ENCODE data around the gene PCDHB10.
"Not testable (repeated sequence)": the region's sequence is repeated elsewhere in the genome, so short reads cannot be mapped to it uniquely, and the experiment has no call there.

Gene PCDHB10

DNA sequence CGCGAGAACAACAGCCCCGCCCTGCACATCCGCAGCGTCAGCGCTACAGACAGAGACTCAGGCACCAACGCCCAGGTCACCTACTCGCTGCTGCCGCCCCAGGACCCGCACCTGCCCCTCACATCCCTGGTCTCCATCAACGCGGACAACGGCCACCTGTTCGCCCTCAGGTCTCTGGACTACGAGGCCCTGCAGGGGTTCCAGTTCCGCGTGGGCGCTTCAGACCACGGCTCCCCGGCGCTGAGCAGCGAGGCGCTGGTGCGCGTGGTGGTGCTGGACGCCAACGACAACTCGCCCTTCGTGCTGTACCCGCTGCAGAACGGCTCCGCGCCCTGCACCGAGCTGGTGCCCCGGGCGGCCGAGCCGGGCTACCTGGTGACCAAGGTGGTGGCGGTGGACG is 23.4 kb downstream of the PCDHB10 start:
- not testable (repeated sequence) for H3K4me3 ChIP-seq (ENCODE audit: low read depth, low read length); DNase-seq (ENCODE audit: low read depth)

DNA sequence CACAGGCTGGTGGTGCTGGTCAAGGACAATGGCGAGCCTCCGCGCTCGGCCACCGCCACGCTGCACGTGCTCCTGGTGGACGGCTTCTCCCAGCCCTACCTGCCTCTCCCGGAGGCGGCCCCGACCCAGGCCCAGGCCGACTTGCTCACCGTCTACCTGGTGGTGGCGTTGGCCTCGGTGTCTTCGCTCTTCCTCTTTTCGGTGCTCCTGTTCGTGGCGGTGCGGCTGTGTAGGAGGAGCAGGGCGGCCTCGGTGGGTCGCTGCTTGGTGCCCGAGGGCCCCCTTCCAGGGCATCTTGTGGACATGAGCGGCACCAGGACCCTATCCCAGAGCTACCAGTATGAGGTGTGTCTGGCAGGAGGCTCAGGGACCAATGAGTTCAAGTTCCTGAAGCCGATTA is 23.9 kb downstream of the PCDHB10 start:
- DNase-seq (ENCODE audit: low read depth); H3K4me3 ChIP-seq (ENCODE audit: low read depth, low read length): not testable (repeated sequence)

- no peak for DNase-seq (ENCODE audit: low read depth)
- H3K4me3 ChIP-seq (ENCODE audit: low read depth, low read length), result no peak within 1 kb of the TSS
- TF ChIP-seq CTCF (IDR thresholded peaks at IDR 0.05; ENCODE audit: insufficient read depth, low read depth, low read length, missing control alignments), result no peak
Measured at GRCh38 chr5:141223112-141223783, 31.1 kb downstream of the PCDHB10 start, which contains the start of gene PCDHB14. Gene PCDHB14, plus strand, starts transcription at chr5:141223343. Its CDS starts 163 bp downstream, at chr5:141223506.

DNA sequence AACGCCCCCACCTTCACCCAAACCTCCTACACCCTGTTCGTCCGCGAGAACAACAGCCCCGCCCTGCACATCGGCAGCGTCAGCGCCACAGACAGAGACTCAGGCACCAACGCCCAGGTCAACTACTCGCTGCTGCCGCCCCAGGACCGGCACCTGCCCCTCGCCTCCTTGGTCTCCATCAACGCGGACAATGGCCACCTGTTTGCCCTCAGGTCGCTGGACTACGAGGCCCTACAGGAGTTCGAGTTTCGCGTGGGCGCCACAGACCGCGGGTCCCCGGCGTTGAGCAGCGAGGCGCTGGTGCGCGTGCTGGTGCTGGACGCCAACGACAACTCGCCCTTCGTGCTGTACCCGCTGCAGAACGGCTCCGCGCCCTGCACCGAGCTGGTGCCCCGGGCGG is 32.7 kb downstream of the PCDHB10 start:
- not testable (repeated sequence) for DNase-seq (ENCODE audit: low read depth); H3K4me3 ChIP-seq (ENCODE audit: low read depth, low read length)

GRCh38 chr5:141225421-141225820 is 33.3 kb downstream of the PCDHB10 start:
- not testable (repeated sequence) for H3K4me3 ChIP-seq (ENCODE audit: low read depth, low read length); DNase-seq (ENCODE audit: low read depth)

- no peak for DNase-seq (ENCODE audit: low read depth)
- no peak overlapping the region for H3K4me3 ChIP-seq (ENCODE audit: low read depth, low read length)
- no peak for TF ChIP-seq CTCF (IDR thresholded peaks at IDR 0.05; ENCODE audit: insufficient read depth, low read depth, low read length, missing control alignments)
Measured at GRCh38 chr5:141234109-141234667, 42.0 kb downstream of the PCDHB10 start.

GRCh38 chr5:141235922-141236321 is 43.8 kb downstream of the PCDHB10 start:
- H3K4me3 ChIP-seq (ENCODE audit: low read depth, low read length); DNase-seq (ENCODE audit: low read depth): not testable (repeated sequence)

DNA sequence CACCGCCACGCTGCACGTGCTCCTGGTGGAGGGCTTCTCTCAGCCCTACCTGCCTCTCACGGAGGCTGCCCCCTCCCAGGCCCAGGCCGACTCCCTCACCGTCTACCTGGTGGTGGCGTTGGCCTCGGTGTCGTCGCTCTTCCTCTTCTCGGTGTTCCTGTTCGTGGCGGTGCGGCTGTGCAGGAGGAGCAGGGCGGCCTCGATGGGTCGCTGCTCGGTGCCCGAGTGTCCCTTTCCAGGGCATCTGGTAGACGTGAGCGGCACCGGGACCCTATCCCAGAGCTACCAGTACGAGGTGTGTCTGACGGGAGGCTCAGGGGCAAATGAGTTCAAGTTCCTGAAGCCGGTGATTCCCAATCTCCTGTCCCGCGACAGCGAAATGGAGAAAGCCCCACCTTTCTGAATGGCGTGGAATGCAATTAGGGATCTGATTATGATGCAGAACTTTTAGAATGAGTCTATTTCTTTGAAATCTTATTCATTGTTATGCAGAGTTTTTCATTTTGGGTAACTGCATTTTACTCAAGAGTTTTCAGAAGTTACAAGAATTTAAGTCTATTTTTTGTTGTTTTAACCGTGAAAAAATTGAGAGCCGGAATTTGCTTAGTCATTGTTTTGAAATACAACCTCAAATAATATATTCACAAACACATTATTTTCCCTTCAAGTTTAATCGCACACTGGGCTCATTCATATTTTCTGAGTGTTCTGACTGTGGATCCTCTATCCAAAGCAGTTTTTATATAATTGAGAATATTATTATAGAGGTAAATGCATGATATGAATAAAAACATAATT is 44.6 kb downstream of the PCDHB10 start:
- TF ChIP-seq CTCF (IDR thresholded peaks at IDR 0.05; ENCODE audit: insufficient read depth, low read depth, low read length, missing control alignments), result no peak
- DNase-seq (ENCODE audit: low read depth), result no peak
- H3K4me3 ChIP-seq (ENCODE audit: low read depth, low read length), result no peak overlapping the region

DNA sequence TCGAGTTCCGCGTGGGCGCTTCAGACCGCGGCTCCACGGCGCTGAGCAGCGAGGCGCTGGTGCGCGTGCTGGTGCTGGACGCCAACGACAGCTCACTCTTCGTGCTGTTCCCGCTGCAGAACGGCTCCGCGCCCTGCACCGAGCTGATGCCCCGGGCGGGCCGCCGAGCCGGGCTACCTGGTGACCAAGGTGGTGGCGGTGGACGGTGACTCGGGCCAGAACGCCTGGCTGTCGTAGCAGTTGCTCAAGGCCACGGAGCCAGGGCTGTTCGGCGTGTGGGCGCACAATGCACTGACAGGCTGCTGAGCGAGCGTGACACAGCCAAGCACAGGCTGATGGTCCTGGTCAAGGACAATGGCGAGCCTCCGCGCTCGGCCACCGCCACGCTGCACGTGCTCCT is 49.3 kb downstream of the PCDHB10 start:
- TF ChIP-seq CTCF (IDR thresholded peaks at IDR 0.05; ENCODE audit: insufficient read depth, low read depth, low read length, missing control alignments), result no peak
- no peak overlapping the region for H3K4me3 ChIP-seq (ENCODE audit: low read depth, low read length)
- no peak for DNase-seq (ENCODE audit: low read depth)

Measured in GM12865 (cell line).